A204.1 (cell line): ENCODE results near the gene LRBA.

Experiments used
- FAIRE-seq: peaks from 2 replicates; lab custom pipeline; 2012; peaks lifted over from hg19 to GRCh38; lab: Jason Lieb, UNC

Gene LRBA

DNA sequence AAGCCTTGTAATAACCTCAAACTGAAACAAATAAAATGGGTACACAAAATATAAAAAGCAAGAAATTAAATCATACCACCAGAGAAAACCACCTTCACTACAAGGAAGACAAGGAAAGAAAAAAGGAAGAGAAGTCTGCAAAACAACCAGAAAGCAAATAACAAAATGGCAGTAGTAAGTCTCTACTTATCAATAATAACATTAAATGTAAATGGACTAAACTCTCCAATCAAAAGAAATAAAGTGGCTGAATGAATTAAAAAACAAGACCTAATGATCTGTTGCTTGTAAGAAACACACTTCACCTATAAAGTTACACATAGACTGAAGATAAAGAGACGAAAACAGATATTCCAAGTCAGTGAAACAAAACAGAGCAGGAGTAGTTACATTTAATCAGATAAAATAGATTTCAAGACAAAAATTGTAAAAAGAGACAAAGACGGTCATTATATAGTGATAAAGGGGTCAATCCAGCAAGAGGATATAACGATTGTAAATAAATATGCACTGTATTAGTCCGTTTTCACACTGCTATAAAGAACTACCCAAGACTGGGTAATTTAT lies 289.0 kb downstream of the LRBA start:
- FAIRE-seq = no peak

DNA sequence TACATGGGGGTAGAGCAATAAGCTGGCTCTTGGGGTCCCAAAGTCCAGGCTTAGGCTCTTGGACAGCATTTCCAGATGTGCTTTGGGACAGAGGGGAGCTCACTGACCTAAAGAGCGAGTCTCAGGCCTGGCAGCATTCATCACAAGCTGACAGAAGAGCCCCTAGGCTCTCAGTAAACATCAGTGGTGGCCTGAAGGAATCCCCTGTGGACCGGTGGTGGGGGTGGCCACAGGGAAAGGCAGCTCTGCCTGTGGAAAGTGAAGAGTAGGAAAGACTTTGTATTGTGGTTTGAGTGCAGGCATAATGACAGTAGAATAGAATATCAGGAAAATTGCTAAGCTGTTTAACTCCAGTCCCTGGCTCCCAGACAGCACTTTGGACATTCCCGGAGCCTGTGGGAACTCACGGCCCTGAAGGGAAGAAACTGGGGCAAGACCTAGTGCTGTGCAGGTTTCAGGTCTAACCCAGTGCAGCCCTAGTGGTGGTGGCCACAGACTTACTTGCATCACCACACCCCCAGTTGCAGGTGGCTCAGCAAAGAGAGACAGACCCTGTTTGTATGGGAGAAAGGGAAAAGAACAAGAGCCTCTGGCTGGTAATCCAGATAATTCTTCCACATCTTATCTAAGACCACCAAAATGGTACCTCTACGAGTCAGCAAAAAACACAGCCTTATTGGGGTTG lies 291.2 kb downstream of the LRBA start:
- no peak for FAIRE-seq

- FAIRE-seq = no peak
Measured at GRCh38 chr4:150722908-150723362, 292.1 kb downstream of the LRBA start.

- FAIRE-seq = no peak
Measured at GRCh38 chr4:150720973-150721518, 294.0 kb downstream of the LRBA start.

DNA sequence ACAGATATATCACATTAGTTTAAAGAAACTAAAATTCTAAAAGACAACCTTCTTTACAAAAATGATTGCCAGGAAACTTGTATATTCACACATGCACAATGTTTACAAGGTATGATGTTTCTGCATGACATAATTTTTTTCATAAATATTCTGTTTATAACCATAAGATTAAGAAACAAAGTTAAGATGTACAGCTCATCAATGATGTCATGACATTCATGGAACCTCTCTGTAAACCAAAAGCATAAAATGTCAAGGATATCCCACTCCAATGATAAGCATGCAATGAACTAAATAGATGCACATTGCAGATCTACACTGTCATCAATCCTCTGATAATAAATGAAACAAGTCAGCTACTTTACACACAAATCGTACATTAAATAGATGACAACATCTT lies 297.1 kb downstream of the LRBA start:
- FAIRE-seq = no peak

DNA sequence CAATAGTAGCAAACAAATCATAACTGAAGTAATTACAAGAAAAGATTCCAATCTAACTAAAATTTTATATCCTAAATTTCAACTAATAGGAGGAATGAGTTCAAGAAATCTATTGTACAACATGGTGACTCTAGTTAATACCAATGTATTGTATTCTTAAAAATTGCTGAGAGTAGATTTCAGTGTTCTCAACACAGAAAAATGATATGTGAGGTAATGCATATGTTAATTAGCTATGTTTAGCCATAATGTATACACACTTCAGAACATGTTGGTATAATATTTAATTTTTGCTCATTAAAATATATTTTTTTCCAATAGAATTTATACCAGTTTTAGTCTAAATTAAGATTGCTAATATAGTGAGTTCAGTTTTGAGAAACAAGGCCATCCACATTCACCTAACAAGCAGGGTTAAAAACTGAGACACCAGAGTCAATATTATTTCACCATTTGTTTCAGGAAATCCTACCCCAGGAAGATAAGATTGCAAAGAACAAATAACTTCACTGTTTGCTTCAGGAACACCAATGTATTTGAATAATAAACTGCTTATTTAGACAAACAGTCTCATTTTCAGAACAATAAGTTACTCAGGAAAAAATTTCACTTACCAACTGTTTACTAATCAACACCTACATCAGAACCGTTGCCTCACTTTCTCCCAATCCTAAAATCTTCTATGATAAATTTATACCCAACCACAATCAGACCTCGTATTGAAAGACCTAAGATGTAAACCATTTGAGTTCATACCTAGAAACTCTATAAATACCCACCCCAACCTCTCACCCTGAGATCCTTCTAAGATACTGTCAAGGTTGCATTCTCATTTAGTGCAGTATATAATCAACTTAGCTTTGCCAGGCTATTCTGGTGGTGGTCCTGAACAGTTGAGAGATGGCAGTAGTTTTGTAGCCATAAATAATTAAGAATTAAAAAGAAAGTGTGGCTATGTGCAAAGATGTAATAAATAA lies 300.3 kb downstream of the LRBA start:
- FAIRE-seq = no peak

DNA sequence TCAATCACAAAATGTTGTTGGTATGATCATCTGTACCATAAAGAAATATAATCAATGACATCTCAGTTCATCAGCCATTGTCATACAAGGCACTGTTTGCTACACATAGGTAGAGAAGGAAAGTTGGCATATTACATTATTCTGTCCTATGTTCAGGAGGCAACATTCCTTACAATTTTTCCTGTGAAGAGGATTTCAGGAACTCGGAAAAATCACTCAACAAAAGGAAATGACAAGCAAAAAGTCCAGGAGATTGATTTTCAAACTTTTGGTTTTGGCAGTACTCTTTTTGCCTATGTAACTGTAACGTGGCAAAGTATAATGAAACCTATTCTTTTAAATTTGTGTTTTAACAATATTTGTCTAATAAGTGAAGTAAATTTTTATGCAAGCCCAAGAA lies 301.8 kb downstream of the LRBA start:
- no peak for FAIRE-seq

DNA sequence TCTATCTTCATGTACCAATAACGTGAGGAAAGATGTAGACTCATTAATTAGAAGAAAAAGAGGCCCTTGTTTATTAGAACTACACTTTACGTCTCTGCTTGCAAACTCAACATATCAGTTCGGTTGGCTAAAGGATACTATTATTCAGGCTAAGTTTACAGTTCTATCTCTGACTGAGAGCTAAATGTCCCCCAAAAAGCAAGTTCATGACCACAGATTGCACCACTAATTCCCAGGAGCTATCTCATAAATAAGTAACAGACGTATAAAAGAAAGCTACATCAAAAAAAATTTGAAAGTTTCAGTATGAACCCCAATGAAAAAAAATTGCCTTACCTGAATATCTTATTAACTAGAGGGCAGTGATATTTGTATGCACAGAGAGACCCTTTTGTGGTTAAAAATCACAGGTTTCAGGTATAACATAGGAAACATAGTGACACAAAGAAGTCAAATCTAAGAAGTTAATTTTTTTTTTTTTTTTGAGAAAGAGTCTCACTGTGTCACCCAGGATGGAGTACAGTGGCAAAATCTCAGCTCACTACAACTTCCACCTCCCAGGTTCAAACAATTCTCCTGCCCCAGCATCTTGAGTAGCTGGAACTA lies 304.2 kb downstream of the LRBA start:
- FAIRE-seq = no peak

- no peak for FAIRE-seq
Measured at GRCh38 chr4:150708004-150708403, 307.1 kb downstream of the LRBA start.

GRCh38 chr4:150699599-150699998 lies 315.5 kb downstream of the LRBA start:
- FAIRE-seq = no peak

GRCh38 chr4:150695162-150695561 lies 319.9 kb downstream of the LRBA start:
- no peak for FAIRE-seq

DNA sequence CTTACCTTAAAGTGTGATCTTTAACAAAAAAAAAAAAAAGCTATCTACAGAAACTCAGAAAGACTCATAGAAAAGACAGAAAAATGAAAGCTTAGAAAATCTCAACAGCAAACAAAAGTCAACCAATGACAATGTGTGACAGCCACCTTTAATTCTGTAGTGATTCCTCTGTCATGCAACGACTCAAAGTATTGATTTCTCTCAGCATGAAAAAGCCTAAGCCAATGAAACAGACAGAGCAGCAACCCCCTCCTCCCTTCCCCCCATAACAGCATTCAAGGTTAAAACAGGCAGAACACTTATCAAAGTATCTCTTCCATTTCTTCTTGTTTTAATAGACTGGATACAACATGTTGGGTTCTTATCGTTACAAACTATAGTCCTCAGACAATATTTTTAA lies 320.6 kb downstream of the LRBA start:
- FAIRE-seq = no peak

DNA sequence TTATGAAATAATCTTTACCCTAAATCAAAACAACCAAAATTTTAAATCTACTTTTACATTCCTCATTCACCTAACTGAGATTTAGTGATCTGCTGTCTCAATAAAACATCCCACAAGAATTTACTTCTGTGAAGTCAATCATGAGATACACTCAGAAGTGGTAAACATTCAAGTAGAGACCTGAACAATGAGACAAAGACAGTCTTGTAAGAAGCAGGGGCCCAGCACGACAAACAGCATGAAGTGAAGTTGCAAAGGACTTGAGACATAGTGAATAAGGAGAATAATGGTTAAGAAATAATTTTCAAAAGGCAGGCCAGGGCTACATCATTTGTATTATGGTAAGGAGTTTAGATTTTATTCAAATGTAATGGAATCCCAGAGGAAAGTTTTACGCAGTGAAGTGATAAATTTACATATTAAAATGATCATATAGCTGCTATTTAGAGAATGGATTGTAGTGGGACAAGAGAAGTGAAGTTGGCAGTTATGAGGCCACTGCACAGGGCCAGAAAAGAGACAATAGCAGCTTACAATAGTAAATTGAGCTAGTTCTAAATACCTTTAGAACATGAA lies 331.2 kb downstream of the LRBA start:
- no peak for FAIRE-seq

DNA sequence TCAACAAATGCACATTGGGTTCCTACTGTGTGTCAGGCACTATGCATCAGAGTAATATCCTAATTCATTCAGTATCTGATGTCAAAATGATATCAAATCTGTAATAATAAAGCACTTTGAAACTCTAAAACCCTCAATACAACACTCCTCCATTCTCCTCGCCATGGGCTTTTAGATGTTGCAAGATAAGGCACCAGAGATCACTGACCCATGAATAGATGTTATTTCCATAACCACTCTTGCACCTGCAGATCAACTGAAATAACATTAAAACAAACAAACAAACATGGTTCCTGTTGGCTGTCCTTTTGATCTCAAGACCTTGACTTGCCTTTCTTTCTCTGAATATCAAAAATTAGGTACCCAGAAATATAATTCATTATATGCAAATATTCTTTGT lies 333.0 kb downstream of the LRBA start:
- no peak for FAIRE-seq

DNA sequence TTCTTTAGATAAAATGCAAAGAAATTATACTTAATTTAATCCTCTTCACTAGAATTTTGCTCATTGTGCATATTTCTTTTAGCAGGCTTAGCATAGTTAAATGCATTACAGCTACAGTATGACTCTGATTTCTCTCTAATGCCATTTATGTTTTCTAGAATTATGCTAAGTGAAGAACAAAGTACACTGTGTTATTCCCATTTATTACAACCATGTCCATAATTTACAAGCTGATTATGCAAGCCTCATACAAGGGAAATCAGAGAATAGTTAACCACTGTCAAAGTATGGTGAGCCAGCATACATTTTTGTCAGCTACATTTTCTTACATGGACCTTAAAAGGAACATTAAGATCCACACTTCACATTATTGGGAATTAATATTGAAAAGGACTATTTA lies 334.0 kb downstream of the LRBA start:
- FAIRE-seq = no peak

DNA sequence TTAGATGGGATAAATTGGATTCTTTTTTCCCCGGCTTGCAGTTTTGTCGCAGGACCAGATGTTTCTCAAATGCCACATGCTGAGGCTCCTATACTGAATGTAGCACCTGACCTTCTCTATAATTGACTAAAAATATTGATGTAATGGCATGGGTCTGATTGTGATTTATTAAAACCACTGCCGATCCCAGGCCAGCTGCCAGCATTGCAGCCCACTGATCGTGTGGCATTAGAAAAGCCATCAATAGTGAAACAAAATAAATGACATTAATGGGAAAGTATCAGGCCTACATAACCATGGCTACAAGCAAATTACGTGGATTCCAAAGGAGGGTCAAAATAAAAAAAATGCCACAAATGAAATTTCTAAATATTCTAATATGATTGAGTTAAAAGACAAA lies 334.4 kb downstream of the LRBA start:
- FAIRE-seq = no peak

DNA sequence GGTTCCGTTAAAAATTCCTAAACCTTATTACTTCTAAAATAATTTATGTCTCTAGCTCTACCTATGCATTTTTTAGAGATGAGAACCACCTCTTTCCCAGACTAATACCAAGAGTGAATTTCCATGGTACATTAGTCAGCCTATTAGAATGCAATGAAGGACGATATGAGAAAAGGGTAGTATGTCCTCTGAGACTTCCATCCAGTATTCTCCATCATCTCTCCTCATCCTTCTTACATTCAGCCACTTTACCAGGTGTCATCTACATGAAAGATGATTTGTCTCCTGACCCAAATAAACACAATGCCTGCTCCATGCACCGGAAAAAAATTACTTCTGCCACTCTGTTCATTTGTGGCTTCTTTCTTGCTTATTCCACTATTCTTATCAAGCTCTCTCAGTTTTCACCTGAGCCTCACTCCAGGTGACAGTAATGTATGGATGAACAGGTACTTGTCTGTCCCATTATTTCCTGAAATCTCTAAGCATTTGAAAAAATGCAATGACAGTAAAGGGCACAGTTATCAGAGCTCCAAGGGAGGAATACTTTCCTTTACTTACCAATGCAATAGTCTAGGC lies 335.2 kb downstream of the LRBA start:
- no peak for FAIRE-seq

DNA sequence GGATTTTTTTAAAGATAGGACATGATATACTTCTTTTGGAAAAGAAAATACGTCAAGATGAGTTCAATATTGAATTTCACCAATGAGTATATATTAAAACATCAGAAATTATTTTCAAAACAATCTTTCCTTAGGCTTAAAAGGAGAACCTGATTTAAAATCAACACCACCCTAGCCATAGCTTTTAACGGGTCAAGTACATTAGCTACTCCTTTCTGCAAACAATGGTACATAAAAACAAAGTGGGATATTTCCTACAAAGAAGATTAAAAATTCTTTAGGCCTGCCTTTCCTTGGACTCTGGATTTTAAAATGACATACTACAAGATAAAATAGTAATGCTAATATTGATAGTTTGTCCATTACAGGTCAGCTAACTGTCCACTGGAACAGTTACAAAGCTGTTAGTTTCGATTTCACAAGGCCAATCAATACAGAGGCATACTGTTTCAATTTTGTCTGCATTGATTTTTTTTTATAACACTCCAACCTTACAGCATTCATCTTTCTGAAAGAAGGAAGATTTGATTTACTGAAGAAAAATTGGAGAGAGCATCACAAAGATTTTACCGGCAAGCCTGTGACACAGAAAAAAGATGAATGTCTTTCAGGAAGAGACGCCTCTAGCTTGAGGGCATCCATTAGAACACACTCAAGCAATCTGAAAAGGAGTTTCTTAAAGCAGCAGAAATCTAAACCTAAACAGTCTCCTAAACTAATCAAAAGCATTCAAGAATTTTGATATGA lies 335.9 kb downstream of the LRBA start:
- no peak for FAIRE-seq

DNA sequence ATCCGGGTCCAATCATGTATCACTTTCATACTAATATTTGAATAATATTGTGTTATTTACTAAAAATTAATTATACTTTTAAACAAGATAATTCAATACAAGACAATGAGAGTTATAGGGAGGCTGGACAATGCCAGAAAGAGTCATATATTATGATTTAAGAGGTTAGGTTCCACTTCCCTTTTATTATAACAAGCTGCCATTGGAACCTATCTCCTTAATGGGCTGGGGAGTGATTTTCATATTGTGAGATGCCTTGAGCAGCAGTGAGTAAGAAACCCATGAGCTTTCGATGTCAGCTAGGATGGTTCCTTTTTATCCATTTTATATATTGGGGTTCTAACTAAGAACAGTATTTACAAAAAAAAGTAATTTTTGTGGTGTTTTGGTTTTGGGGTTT lies 341.3 kb downstream of the LRBA start:
- FAIRE-seq = no peak

DNA sequence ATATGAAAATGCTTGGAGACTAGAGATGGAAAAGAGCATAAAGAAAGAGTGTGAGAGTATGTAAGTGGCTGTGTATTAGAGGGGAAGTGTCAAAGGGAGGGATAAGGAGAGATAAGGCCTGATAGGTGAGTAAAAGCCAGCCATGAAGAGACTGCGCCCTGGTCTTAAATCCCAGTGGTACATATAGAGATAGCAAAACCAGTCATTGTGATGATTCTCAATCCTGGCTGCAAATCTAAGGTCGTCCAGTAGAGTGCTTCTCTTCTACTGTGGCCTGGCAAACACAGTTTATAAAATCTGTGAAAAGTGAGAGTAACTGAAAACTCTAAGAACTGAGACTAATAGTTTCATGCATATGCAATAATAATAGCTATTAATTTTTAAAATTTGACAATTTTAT lies 346.3 kb downstream of the LRBA start:
- FAIRE-seq = no peak

DNA sequence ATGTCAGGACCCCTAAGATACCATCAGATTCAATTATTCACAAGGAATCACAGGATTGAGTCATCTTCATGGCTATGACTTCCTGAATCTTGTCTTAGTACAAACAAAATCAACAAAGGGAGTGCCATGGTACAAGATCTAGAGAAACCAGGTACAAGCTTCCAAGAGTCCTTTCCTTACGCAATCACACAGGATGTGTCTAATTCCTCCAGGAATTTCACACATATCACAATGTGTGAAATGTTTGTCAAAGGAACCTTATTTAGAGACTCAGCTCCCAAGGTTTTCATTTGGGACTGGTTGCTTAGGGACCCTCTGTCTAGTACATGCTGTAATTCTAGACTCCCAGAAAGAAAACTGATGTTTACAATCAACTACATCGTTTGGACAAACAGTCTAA lies 350.1 kb downstream of the LRBA start:
- FAIRE-seq = no peak
